Spleen (tissue), 7 donors: Measurements from ENCODE around the gene MKLN1.

Source experiments
- POLR2A ChIP-seq, 3 donors: fragments of 450-650 bp; IDR thresholded peaks; one replicate each; pipeline ENCODE4 v1.5.1; 2017; ENCODE audit warnings: antibody characterized with exemption in 3 of 3, mild to moderate bottlenecking in 1 of 3
- POLR2AphosphoS5 ChIP-seq, 3 donors: sonication (generic); formaldehyde crosslinking; IDR thresholded peaks; one replicate each; pipeline ENCODE4 v1.5.1; 2017; ENCODE audit warnings: antibody characterized with exemption in 3 of 3
- TF ChIP-seq, protein P1 (sequence below), 11 experiments: fragments of 200-600 bp in 7 of 11; fragments of 450-650 bp in 4 of 11; sonication (generic) in 4 of 11; IDR thresholded peaks in 8 of 11; conservative IDR thresholded peaks in 3 of 11; 1 replicate in 7 of 11; 2 replicates in 4 of 11; pipeline versions ENCODE4 v1.4.0 to v1.8.0; 2016 to 2021; ENCODE audit warnings: antibody characterized with exemption in 11 of 11, inconsistent platforms in 4 of 11, mild to moderate bottlenecking in 1 of 11
- donor health status: DM: no; HTN: no; CAD: no; lungs with moderate emphysema.
- donor health status: DM: no; HTN: no; CAD: no.
- donor health status: DM: no; HTN: no; CAD: no.

- TF ChIP-seq, protein P1, sequence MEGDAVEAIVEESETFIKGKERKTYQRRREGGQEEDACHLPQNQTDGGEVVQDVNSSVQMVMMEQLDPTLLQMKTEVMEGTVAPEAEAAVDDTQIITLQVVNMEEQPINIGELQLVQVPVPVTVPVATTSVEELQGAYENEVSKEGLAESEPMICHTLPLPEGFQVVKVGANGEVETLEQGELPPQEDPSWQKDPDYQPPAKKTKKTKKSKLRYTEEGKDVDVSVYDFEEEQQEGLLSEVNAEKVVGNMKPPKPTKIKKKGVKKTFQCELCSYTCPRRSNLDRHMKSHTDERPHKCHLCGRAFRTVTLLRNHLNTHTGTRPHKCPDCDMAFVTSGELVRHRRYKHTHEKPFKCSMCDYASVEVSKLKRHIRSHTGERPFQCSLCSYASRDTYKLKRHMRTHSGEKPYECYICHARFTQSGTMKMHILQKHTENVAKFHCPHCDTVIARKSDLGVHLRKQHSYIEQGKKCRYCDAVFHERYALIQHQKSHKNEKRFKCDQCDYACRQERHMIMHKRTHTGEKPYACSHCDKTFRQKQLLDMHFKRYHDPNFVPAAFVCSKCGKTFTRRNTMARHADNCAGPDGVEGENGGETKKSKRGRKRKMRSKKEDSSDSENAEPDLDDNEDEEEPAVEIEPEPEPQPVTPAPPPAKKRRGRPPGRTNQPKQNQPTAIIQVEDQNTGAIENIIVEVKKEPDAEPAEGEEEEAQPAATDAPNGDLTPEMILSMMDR (IDR thresholded peaks at IDR 0.05 in 8 of 11, conservative IDR thresholded peaks at IDR 0.05 in 3 of 11): no peak
- no peak for TF ChIP-seq POLR2A (IDR thresholded peaks at IDR 0.05)
- no peak for TF ChIP-seq POLR2AphosphoS5 (IDR thresholded peaks at IDR 0.05)
These were observed 27.6 kb upstream of the MKLN1 start for GRCh38 chr7:131300078-131300477.
